Measurements from ENCODE around the gene PPM1E.

DNA sequence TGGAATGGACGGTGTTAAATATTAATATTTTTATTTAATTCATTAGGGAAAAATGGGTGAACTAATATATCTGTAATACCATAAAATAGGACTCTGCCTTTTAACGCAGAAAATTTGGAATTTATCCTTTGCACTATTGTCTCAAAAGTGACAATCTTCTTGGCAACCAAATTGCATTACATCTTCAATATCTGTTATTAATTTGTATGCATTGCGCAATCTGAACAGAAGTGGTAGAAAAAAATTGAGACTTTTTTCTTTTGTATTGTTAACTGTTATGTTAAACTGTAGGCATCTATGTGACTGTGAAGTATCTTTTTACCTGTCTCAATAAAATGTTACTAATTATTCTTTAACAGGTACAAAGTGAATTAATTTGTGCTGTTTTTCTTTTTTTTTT lies 55.6 kb downstream of the PPM1E start:
- TF ChIP-seq, protein P1, sequence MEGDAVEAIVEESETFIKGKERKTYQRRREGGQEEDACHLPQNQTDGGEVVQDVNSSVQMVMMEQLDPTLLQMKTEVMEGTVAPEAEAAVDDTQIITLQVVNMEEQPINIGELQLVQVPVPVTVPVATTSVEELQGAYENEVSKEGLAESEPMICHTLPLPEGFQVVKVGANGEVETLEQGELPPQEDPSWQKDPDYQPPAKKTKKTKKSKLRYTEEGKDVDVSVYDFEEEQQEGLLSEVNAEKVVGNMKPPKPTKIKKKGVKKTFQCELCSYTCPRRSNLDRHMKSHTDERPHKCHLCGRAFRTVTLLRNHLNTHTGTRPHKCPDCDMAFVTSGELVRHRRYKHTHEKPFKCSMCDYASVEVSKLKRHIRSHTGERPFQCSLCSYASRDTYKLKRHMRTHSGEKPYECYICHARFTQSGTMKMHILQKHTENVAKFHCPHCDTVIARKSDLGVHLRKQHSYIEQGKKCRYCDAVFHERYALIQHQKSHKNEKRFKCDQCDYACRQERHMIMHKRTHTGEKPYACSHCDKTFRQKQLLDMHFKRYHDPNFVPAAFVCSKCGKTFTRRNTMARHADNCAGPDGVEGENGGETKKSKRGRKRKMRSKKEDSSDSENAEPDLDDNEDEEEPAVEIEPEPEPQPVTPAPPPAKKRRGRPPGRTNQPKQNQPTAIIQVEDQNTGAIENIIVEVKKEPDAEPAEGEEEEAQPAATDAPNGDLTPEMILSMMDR (conservative IDR thresholded peaks at IDR 0.05; ENCODE audit: low read length): no peak
- TF ChIP-seq EZH2phosphoT487 (IDR thresholded peaks at IDR 0.05; ENCODE audit: borderline replicate concordance, low read depth, low read length): no peak
